GM19023 (cell line): ENCODE results near the gene BICRA.
"Not testable (repeated sequence)": the region's sequence is repeated elsewhere in the genome, so short reads cannot be mapped to it uniquely, and the experiment has no call there.

ENCODE experiments used
- ATAC-seq: cut with Tn5 transposase; IDR thresholded peaks from one replicate; pipeline ENCODE4 v1.9.1; 2021; ENCODE audit warnings: mild to moderate bottlenecking, moderate library complexity; ENCODE audit not compliant: unreplicated experiment

The BICRA gene

GRCh38 chr19:47707135-47707925, 98.4 kb downstream of the BICRA start:
- no peak for ATAC-seq

GRCh38 chr19:47711652-47712242, 102.8 kb downstream of the BICRA start:
- ATAC-seq: no peak

GRCh38 chr19:47713046-47714021, 104.4 kb downstream of the BICRA start, which contains the start of gene EHD2:
EHD2 (plus strand) TSS chr19:47713422; CDS start chr19:47716613, 3,191 bp downstream.
- ATAC-seq: no peak

- no peak for ATAC-seq
These were observed 105.4 kb downstream of the BICRA start for GRCh38 chr19:47714339-47714738.

DNA sequence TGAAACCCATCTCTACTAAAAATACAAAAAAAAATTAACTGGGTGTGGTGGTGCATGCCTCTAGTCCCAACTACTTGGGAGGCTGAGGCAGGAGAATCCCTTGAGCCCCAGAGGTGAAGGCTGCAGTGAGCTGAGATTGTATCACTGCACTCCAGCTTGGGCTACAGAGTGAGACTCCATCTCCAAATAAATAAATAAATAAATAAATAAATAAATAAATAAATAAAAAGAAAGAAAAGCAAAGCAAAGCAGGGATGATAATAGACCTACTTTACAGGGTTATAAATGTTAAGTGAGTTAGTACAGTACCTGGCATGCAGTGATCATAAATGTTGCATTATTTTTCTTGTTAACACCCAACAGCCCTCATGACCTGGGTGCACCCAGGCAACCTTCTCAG, 105.9 kb downstream of the BICRA start:
- not testable (repeated sequence) for ATAC-seq

DNA sequence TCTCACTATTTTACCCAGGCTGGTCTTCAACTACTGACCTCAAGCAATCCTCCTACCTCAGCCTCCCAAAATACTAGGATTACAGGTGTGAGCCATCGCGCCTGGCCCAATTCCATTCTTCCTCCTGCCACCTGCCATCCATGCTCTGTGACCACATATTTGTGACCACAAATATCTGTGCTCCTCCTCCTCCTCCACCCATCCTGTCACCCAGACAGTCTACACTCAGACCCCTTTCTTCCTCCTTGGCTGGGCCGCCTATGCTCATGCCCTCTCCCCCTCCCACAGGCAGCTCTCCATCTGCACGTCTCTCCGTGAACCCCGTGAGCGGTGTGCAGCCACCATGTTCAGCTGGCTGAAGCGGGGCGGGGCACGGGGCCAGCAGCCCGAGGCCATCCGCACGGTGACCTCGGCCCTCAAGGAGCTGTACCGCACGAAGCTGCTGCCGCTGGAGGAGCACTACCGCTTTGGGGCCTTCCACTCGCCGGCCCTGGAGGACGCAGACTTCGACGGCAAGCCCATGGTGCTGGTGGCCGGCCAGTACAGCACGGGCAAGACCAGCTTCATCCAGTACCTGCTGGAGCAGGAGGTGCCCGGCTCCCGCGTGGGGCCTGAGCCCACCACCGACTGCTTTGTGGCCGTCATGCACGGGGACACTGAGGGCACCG, 107.5 kb downstream of the BICRA start:
- ATAC-seq: no peak

GRCh38 chr19:47718415-47719046, 109.6 kb downstream of the BICRA start:
- ATAC-seq: not testable (repeated sequence)

- ATAC-seq: no peak
These were observed 110.3 kb downstream of the BICRA start for GRCh38 chr19:47719047-47719859.

- no peak for ATAC-seq
These were observed 111.9 kb downstream of the BICRA start for GRCh38 chr19:47720669-47721422.

DNA sequence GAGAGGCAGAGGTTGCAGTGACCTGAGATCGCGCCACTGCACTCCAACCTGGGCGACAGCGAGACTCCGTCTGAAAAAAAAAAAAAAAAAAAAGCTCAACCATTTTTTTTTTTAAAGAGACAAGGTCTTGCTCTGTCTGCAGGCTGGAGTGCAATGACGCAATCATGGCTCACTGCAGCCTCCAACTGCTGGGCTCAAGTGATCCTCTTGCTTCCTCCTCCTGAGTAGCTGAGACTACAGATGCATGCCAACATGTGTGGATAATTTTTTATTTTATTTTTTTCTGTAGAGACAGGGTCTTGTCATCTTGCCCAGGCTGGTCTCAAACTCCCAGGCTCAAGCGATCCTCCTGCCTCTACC, 114.6 kb downstream of the BICRA start:
- ATAC-seq: no peak

GRCh38 chr19:47725759-47726401, 116.9 kb downstream of the BICRA start:
- no peak for ATAC-seq

GRCh38 chr19:47726467-47726866, 117.5 kb downstream of the BICRA start:
- ATAC-seq: no peak

DNA sequence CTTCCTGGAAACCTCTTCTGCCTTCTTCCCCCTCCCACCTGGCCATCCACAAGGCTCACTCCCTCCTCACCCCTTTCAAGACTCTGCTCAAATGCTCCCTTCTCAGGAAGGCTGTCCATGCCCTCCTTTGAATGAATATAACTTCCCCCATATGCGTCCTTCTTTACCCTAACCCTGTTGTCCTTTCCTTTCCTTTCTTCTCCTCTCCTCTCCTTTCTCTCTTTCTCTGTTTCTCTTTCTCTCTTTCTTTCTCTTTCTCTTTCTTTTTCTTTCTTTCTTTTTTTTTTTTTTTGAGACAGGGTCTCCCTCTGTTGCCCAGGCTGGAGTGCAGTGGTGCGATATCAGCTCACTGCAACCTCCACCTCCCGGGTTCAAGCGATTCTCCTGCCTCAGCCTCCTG, 119.4 kb downstream of the BICRA start:
- not testable (repeated sequence) for ATAC-seq

DNA sequence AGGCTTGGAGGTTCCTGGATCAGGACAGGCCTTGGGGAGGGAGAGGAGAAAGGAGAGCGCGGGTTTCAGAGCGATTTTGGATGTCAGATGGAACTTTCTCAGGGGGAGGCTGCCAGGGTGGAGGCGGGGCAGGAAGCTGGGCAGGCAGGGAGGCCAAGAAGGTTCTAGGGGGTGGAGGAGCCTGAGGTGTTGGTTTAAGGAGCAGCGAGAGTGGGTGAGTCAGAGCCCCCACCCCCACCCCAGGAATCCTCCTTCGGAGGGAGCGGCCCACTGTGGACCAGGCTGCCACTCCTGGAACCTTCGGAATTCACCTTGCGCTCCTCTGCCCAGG, 120.5 kb downstream of the BICRA start:
- no peak for ATAC-seq

GRCh38 chr19:47729799-47730520, 121.0 kb downstream of the BICRA start:
- ATAC-seq: no peak

DNA sequence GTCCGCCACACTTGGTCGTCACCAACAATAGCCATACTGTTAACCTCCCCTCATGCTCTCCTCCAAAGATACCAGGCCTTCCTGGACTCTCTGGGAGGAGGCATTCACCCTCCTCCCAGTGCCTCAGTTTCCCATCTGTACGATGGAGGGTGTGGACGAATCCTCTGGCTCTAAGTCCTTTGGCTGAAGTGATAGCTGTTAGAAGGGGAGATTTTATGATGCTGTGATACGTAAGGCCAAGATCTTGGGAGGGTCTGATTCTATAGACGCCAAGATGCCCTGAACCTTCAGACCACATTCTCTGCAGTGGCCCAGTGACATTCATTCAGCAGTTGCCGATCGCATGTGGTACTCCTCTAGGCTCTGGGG, 121.6 kb downstream of the BICRA start:
- ATAC-seq: no peak

DNA sequence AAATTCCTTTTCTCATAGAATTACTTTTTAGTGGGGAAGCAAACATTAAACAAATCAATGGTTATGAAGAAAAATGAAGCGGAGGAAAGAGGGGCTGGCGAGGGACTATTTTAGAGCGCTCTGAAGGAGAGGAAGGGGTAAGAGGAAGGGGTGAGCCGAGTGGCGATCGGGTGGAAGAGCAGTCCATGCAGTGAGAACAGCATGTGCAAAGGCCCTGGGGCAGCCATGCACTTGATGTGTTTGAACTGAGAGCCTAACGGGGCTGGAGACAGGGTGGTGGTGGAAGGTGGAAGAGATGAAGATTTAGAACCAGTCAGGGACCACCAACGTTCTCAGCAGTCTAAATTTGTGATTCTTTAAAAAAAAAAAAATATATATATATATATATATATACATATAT, 122.0 kb downstream of the BICRA start:
- no peak for ATAC-seq

- no peak for ATAC-seq
These were observed 126.2 kb downstream of the BICRA start for GRCh38 chr19:47735131-47735530.
